Endometrial microvascular endothelial cells (primary cell): ENCODE measurements around the gene COX7A2. TPM values are rescaled to one million over a fixed set of nuclear protein-coding genes. Genes with fewer than 3 reads are reported as not detected.

Source experiments
- in situ Hi-C: cut with HindIII; loops from 2 replicates; pipeline ENCODE4 v1.10.0; 2017; ENCODE audit warnings: low sequenced_read_pairs, low pct_unique_long_range_greater_than_20kb; ENCODE audit errors: inconsistent ontology term
- total RNA-seq: library from RNA; depleted of rRNA; stranded (reverse); fragments of >200 nt; gene quantifications from one replicate; pipeline ENCODE4 v1.2.3, GENCODE V29; 2015; ENCODE audit errors: inconsistent ontology term

COX7A2 gene
- total RNA-seq, result 381 TPM

- in situ Hi-C loops, result no loop called here
Measured at GRCh38 chr6:75243333-75244062, at the start of gene COX7A2. Gene COX7A2 (minus strand): TSS chr6:75243801. CDS start chr6:75243734, 67 bp downstream.

GRCh38 chr6:75292555-75292954 lies 49.0 kb upstream of the COX7A2 start:
- in situ Hi-C loops, result no loop called here

- in situ Hi-C loops, result no loop called here
Measured at GRCh38 chr6:75291744-75292143, 48.1 kb upstream of the COX7A2 start.

GRCh38 chr6:75291331-75291730 lies 47.7 kb upstream of the COX7A2 start:
- in situ Hi-C loops, result no loop called here

- in situ Hi-C loops, result no loop called here
Measured at GRCh38 chr6:75290136-75290945, 46.7 kb upstream of the COX7A2 start.

- in situ Hi-C loops, result no loop called here
Measured at GRCh38 chr6:75288023-75288422, 44.4 kb upstream of the COX7A2 start.

- in situ Hi-C loops, result no loop called here
Measured at GRCh38 chr6:75287424-75287823, 43.8 kb upstream of the COX7A2 start.

GRCh38 chr6:75286955-75287354 lies 43.4 kb upstream of the COX7A2 start:
- in situ Hi-C loops, result no loop called here

GRCh38 chr6:75285283-75285639 lies 41.7 kb upstream of the COX7A2 start:
- in situ Hi-C loops, result no loop called here

- in situ Hi-C loops, result no loop called here
Measured at GRCh38 chr6:75284632-75285282, 41.2 kb upstream of the COX7A2 start, which contains the start of gene TMEM30A. Gene TMEM30A (minus strand): TSS chr6:75284792. CDS start chr6:75284638, 154 bp downstream.

GRCh38 chr6:75283907-75284631 lies 40.5 kb upstream of the COX7A2 start:
- in situ Hi-C loops, result no loop called here

GRCh38 chr6:75282706-75283105 lies 39.1 kb upstream of the COX7A2 start:
- in situ Hi-C loops, result no loop called here

- in situ Hi-C loops, result no loop called here
Measured at GRCh38 chr6:75281653-75282052, 38.1 kb upstream of the COX7A2 start.

- in situ Hi-C loops, result no loop called here
Measured at GRCh38 chr6:75280131-75280855, 36.7 kb upstream of the COX7A2 start.

GRCh38 chr6:75279418-75279817 lies 35.8 kb upstream of the COX7A2 start:
- in situ Hi-C loops, result no loop called here

- in situ Hi-C loops, result no loop called here
Measured at GRCh38 chr6:75278474-75279077, 35.0 kb upstream of the COX7A2 start.

- in situ Hi-C loops, result no loop called here
Measured at GRCh38 chr6:75275067-75275466, 31.5 kb upstream of the COX7A2 start.

GRCh38 chr6:75273009-75273408 lies 29.4 kb upstream of the COX7A2 start:
- in situ Hi-C loops, result loop anchor here (25.0 kb wide), 1 partner anchor 239 kb away; no protein-coding TSS in a partner anchor
